GM18502 (cell line): ENCODE measurements around the gene PNMT.

ENCODE experiments used
- ATAC-seq: cut with Tn5 transposase; IDR thresholded peaks from one replicate; pipeline ENCODE4 v1.9.1; 2021; ENCODE audit warnings: mild to moderate bottlenecking; ENCODE audit not compliant: unreplicated experiment, poor library complexity

PNMT gene

GRCh38 chr17:39632153-39632941, 35.9 kb upstream of the PNMT start:
- ATAC-seq = no peak

DNA sequence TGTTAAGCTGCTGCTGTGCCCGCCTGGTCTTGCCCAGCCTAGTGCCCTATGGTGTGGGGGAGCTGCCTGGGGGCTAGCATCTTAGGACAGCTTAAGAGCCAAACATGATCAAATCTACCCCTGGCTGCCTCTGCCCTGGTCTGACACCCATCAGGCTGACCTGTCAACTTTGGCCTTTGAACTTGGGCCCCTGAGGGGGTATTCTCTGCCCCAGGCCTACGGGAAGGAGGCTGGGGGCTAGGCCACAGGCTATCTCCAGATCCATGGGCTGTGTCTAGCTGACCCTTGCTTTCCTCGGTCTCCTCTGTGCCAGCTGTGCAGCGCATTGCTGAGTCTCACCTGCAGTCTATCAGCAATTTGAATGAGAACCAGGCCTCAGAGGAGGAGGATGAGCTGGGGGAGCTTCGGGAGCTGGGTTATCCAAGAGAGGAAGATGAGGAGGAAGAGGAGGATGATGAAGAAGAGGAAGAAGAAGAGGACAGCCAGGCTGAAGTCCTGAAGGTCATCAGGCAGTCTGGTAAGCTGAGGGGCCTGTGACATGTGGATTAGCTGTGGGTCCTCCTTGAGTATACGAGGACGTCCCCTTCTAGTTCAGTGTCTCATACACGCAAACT, 34.6 kb upstream of the PNMT start:
- ATAC-seq = no peak

DNA sequence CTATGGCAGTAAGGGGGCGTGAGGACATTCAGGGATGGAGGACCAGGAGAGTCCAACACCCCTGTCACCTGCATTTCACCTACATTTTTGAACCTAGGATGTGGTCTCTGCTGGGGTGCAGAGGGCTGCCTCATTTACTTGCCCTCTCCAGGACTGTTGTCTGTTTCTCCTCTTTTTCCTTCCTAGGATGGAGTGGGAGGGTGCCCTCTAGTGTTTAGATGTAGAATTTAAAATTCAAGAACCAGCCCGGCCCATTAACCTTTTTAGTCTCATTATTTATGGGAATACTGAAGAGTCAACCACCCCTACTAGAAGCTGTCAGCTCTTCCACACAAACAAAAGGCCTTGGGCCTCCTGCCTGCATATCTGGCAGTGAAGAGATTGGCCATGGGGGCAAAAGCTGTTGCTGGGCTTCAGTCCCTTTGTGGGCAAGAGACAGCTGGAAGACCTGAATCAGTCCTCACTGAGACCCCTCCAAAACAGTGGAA, 33.8 kb upstream of the PNMT start:
- ATAC-seq = no peak

DNA sequence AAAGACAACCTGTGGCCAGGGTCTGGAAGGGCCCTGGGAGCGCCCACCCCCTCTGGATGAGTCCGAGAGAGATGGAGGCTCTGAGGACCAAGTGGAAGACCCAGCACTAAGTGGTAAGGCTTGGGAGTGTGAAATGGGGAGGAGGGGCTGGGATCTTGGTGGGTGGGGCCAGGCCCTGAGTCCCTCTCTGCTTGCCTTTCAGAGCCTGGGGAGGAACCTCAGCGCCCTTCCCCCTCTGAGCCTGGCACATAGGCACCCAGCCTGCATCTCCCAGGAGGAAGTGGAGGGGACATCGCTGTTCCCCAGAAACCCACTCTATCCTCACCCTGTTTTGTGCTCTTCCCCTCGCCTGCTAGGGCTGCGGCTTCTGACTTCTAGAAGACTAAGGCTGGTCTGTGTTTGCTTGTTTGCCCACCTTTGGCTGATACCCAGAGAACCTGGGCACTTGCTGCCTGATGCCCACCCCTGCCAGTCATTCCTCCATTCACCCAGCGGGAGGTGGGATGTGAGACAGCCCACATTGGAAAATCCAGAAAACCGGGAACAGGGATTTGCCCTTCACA, 32.6 kb upstream of the PNMT start:
- no peak for ATAC-seq

- peak; percentile 10 for ATAC-seq
These were observed 31.7 kb upstream of the PNMT start for GRCh38 chr17:39636587-39636926.

GRCh38 chr17:39636927-39637736, 31.1 kb upstream of the PNMT start, which contains the start of gene STARD3:
STARD3 (plus strand) TSS chr17:39637144; CDS start chr17:39653532, 16,388 bp downstream.
- ATAC-seq = peak; percentile 78

GRCh38 chr17:39638317-39638716, 29.9 kb upstream of the PNMT start:
- ATAC-seq = no peak

- ATAC-seq = no peak
These were observed 29.2 kb upstream of the PNMT start for GRCh38 chr17:39639043-39639442.

DNA sequence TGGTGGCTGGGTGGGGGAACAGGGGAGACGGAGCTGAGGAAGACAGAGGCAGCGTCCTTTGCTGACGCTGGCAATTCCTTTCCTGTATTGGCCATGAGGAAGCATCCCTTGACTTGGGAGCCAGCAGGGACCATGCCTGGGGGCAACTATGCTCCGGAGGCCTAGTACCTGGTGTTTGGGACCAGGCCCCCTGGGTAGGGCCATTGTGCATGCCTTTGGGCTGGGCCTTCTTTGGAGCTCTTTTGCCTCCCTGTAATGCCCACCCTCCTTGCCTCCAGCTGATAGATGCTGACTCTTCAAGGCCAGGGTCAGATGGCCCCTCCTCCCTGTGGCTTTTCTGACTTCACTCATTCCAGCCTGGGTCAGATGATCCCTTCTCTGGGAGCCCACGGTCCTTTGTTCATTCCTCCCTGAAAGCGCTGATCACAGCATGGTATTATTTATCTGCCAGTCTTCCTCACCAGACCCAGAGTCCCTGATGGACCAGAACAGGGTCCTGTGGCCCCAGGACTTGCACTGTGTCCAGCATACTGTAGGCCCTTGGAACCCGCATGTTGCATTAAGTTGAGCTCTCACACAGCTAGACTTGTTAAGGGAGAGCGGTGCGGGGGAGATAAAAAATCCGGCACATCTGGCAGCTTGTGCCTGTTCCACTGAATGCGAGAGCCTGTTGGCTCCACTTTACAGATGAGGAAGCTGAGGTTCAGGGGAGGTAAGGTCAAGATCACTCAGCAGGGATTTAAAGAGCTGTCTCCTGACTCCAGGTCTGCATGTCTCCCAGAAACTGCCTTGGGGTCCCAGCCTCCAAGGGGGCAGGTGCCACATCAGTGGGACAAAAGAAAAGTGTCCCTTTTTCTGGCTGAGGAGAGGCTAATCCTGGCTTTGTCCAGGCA, 28.4 kb upstream of the PNMT start:
- ATAC-seq = no peak

DNA sequence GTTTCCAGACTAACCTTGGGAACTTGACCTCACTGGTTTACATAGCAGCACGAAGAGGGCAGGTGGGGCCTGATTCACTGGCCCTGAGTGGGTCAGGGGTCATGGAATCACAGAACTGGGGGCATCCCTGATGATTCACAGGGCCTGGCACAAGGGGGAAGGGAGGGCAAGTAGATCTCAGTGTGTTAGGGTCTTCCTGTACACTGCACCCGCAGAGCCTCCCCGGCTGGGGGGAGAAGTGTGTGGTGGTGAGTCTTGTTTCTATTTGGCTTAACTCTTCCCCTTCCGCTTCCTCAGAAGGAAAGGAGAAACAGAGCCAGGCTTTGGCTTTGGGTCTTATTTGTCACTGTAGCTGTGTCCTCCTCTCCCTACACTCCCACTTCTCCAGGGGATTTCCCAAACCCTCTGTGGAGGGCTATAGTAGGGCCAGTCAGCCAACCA, 27.6 kb upstream of the PNMT start:
- ATAC-seq = no peak

GRCh38 chr17:39641097-39641496, 27.2 kb upstream of the PNMT start:
- ATAC-seq = no peak

DNA sequence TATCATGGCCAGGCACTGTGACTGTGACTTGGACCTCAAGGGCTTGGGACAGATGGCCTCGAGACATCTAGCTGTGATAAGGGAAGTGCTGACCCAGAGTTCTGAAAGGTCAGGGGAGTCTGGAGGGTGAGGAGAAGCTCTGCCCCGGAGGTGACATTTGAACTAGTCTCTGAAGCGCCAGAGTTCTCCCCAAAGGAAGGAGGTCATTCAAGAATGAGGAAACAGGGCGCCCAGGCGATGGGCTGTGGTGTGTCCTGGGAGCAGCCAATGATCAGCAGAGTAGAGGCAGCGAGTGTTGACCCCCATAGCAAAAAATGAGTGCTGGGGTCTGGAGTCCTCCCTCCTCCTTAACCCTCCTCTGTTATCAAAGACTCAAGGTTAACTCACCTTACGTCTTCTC, 26.4 kb upstream of the PNMT start:
- no peak for ATAC-seq

GRCh38 chr17:39642291-39643074, 25.8 kb upstream of the PNMT start:
- ATAC-seq = no peak

- no peak for ATAC-seq
These were observed 25.0 kb upstream of the PNMT start for GRCh38 chr17:39643271-39643670.

DNA sequence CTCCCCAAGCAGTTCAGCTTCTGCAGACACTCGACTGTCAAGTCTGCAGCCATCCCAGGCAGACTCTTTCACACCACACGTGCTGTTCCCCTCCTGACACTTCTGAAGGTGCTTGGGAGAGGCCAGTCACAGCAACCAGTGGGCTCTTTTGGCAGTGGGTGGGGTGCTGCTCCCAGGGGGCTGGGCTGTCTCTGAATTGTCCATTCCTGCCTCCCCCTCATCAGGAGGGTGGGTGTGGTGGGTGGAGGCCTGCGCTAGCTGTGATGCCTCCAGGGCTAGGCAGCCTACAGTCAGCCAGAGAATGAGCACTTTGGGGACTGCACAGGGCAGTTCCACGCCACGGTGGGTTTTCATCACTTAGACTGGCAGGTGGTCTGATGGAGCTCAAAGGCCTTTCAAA, 21.0 kb upstream of the PNMT start:
- ATAC-seq = no peak

DNA sequence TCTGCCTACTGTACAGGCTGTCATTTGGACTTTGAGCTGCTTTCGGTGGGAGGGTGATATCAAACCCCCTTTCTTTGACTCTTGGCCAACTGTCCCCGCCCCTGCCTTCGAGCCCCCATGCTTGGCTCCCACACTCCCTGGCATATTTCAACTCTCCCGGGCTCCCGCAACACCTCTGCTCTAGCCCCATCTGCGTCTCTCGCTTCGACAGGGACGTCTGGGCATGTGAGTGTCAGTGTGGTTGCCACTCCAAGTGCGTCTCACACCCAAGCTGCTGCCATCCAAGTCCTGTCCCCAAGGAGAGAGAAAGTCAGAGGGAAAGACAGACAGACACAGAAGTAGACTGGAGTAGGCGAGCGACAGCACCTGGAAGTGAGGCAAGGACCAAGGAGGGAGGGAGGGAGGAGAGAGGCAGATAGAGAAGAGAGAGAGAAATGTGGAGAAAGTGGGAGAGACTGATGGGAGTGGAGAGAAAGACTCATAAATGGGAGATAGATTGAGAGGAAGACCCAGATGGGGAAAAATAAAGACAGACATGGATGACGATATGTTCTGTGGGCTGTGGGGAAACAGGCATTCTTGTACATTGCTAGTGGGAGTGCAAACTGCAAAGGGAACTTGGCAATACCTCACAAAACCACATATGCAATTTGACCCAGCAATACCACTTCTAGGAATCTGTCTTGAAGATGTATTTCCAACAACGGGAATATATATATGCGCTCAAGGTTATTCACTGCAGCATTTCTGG, 19.5 kb upstream of the PNMT start:
- ATAC-seq = no peak

GRCh38 chr17:39650121-39650579, 18.1 kb upstream of the PNMT start:
- no peak for ATAC-seq

DNA sequence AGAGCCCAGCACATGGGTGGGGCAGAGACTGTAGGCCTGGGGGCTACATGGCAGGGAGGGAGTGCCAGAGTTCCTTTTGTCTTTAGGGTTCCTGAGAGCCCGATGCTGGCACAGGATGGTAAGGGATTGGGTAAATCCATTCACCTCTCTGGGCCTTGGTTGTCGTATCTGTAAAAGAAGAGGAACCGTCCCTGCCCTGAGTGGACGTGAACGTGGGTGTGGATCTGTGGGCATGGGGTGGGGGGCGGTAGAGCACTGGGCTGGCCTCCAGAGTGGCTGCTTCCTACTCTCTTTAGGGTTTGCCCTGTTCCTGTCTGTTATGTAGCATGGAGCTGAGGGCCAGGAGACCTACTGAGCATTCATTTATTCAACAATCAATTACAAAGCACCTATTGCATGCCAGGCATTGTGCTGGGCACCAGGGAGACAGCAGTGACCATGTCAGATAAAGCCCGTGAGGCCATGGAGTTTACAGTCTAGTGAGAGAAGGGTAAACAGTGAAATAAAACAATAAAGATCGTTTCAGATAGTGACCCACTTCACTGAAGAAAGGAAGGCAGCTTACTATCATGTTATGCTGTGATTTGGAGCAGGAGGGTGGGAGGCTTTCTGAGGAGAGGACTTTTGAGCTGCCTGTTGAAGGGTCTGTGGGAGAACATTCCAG, 16.2 kb upstream of the PNMT start:
- ATAC-seq = no peak
